Brain microvascular endothelial cell (primary cell): ENCODE data around the gene RAB11FIP4.

Experiments
- DNase-seq: peaks from one replicate; pipeline ENCODE4 v3.0.0-alpha.2; 2020
- H3K27ac ChIP-seq: fragments of 250-450 bp; sonication (Bioruptor Pico); 2 replicates; pipeline ENCODE4 v1.5.1; 2020; ENCODE audit warnings: mild to moderate bottlenecking, moderate library complexity
- H3K27me3 ChIP-seq: fragments of 250-450 bp; sonication (Bioruptor Pico); replicated peaks from 2 replicates; pipeline ENCODE4 v1.5.1; 2020; ENCODE audit warnings: mild to moderate bottlenecking
- H3K36me3 ChIP-seq: fragments of 250-450 bp; sonication (Bioruptor Pico); replicated peaks from 2 replicates; pipeline ENCODE4 v1.5.1; 2020; ENCODE audit warnings: mild to moderate bottlenecking
- H3K4me3 ChIP-seq: 2 replicates; pipeline ENCODE4 v1.5.1; 2011; ENCODE audit warnings: low read depth, mild to moderate bottlenecking, control low read depth, low read length, moderate library complexity
- CTCF ChIP-seq: IDR thresholded peaks from 2 replicates; pipeline ENCODE4 v1.5.1; 2011; ENCODE audit warnings: low read depth, mild to moderate bottlenecking, moderate library complexity, low read length, control low read depth, inconsistent platforms; ENCODE audit errors: missing control alignments
- in situ Hi-C: cut with HindIII; loops from 2 replicates; pipeline ENCODE4 v1.10.0; 2017; ENCODE audit warnings: low sequenced_read_pairs, low pct_ligation_motif_present

Gene RAB11FIP4

GRCh38 chr17:31493656-31494155, 102.2 kb downstream of the RAB11FIP4 start:
- no peak for TF ChIP-seq CTCF
- in situ Hi-C loops: no loop called here
- Histone ChIP-seq H3K36me3 (no peaks in the 10 kb centered on the region), H3K27ac (no peak overlapping the region), H3K4me3 (no peak overlapping the region), H3K27me3 (peaks cover 50% of the 10 kb centered on the region)
- no peak for DNase-seq

GRCh38 chr17:31494259-31495021, 103.0 kb downstream of the RAB11FIP4 start:
- no peak overlapping the region for H3K27ac ChIP-seq
- H3K36me3 ChIP-seq: no peaks in the 10 kb centered on the region
- TF ChIP-seq CTCF: no peak
- no peak for DNase-seq
- peaks cover 47% of the 10 kb centered on the region for H3K27me3 ChIP-seq
- in situ Hi-C loops: no loop called here
- no peak overlapping the region for H3K4me3 ChIP-seq

GRCh38 chr17:31495022-31495885, 103.8 kb downstream of the RAB11FIP4 start:
- Histone ChIP-seq H3K4me3 (no peak overlapping the region), H3K36me3 (no peaks in the 10 kb centered on the region), H3K27me3 (peaks cover 46% of the 10 kb centered on the region), H3K27ac (no peak overlapping the region)
- in situ Hi-C loops: no loop called here
- DNase-seq: no peak
- no peak for TF ChIP-seq CTCF

GRCh38 chr17:31496097-31496496, 104.6 kb downstream of the RAB11FIP4 start:
- Histone ChIP-seq H3K4me3 (no peak overlapping the region), H3K27ac (no peak overlapping the region), H3K27me3 (peaks cover 42% of the 10 kb centered on the region), H3K36me3 (no peaks in the 10 kb centered on the region)
- TF ChIP-seq CTCF: no peak
- in situ Hi-C loops: no loop called here
- DNase-seq: no peak

- no peak for DNase-seq
- no peak for TF ChIP-seq CTCF
- H3K27me3 ChIP-seq: peaks cover 39% of the 10 kb centered on the region
- in situ Hi-C loops: no loop called here
- no peak overlapping the region for H3K4me3 ChIP-seq
- H3K27ac ChIP-seq: no peak overlapping the region
- no peaks in the 10 kb centered on the region for H3K36me3 ChIP-seq
Observed at GRCh38 chr17:31496601-31497000, 105.1 kb downstream of the RAB11FIP4 start.
